8988T (cell line): ENCODE measurements around the gene PTPN6.
A peak's percentile ranks its signal among the peaks of the same experiment; 100 is the strongest.
"Not testable (repeated sequence)": the region's sequence is repeated elsewhere in the genome, so short reads cannot be mapped to it uniquely, and the experiment has no call there.

Source experiments
- DNase-seq: peaks from one replicate; pipeline ENCODE4 v3.0.0; 2011

PTPN6 gene

GRCh38 chr12:6950811-6951540 lies at the start of gene PTPN6:
Gene PTPN6, plus strand, starts transcription at chr12:6951356. Its CDS starts 157 bp downstream, at chr12:6951513.
- no peak for DNase-seq

- DNase-seq: no peak
These were observed 48.7 kb upstream of the PTPN6 start for GRCh38 chr12:6902448-6902847.

GRCh38 chr12:6903722-6904121 lies 47.4 kb upstream of the PTPN6 start:
- no peak for DNase-seq

GRCh38 chr12:6904280-6905276 lies 46.6 kb upstream of the PTPN6 start, which contains the start of gene LRRC23:
Gene LRRC23, plus strand, starts transcription at chr12:6904822. Its CDS starts 812 bp downstream, at chr12:6905634.
- peak; percentile 53 for DNase-seq

GRCh38 chr12:6905414-6906040 lies 45.6 kb upstream of the PTPN6 start:
- no peak for DNase-seq

- not testable (repeated sequence) for DNase-seq
These were observed 43.0 kb upstream of the PTPN6 start for GRCh38 chr12:6908141-6908540.

- DNase-seq: no peak
These were observed 41.6 kb upstream of the PTPN6 start for GRCh38 chr12:6909421-6910145.

GRCh38 chr12:6912164-6912935 lies 38.8 kb upstream of the PTPN6 start:
- no peak for DNase-seq

- DNase-seq: peak; percentile 46
These were observed 36.8 kb upstream of the PTPN6 start, which contains the start of gene ENO2 for GRCh38 chr12:6914246-6914946. Gene ENO2, plus strand, starts transcription at chr12:6914580. Its CDS starts 1,253 bp downstream, at chr12:6915833.

GRCh38 chr12:6914947-6915788 lies 36.0 kb upstream of the PTPN6 start:
- DNase-seq: no peak

- DNase-seq: no peak
These were observed 35.3 kb upstream of the PTPN6 start for GRCh38 chr12:6915789-6916285.

GRCh38 chr12:6916426-6917200 lies 34.5 kb upstream of the PTPN6 start:
- DNase-seq: no peak

GRCh38 chr12:6917491-6918231 lies 33.5 kb upstream of the PTPN6 start:
- no peak for DNase-seq

GRCh38 chr12:6919588-6919987 lies 31.6 kb upstream of the PTPN6 start:
- no peak for DNase-seq

GRCh38 chr12:6921539-6921938 lies 29.6 kb upstream of the PTPN6 start:
- DNase-seq: no peak

GRCh38 chr12:6921996-6922946 lies 28.9 kb upstream of the PTPN6 start:
- DNase-seq: no peak
